ENCODE measurements around the gene DGKB. TPM values are rescaled to one million over a fixed set of nuclear protein-coding genes. Genes with fewer than 3 reads are reported as not detected.

The DGKB gene
- total and polyA plus RNA-seq, 2 of the 8 experiments (the other 6 are each of a cell fraction or from before 2014, with no cell fraction given): 1.9 to 2.6 TPM

DNA sequence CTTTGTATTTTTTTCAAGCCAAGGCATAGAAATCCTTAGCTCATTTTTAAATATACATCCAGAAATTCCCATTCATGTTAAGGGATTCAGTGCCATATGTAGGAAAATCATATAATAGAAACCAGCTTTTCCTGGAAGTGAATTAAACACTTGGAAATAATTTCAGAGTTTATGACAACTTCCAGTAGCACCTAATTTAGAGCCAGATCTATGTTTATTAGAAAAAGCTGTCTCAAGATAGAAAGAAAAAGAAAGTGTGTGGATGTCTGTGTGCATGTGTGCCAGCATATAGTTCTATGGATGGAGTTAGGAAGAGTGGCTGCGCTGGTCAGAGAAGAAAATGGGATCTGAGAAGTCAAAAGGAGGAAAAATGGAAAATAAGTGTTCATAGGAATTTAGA lies 225.7 kb downstream of the DGKB start:
- Histone ChIP-seq H3K4me1 (replicated peaks in 1 of 4; ENCODE audit: control insufficient read depth in 3 of 4, insufficient read depth in 4 of 4, low read length in 3 of 4) (no peaks in the 10 kb centered on the region), H2BK20ac (ENCODE audit: low read length) (no peak overlapping the region), H4K91ac (replicated peaks; ENCODE audit: insufficient read length, low read length) (no peak overlapping the region), H2BK12ac (ENCODE audit: low read depth, low read length) (no peak overlapping the region), H3K79me2 (ENCODE audit: control insufficient read depth in 1 of 2, insufficient read depth in 2 of 2, low read length in 2 of 2) (no peaks in the 10 kb centered on the region), H2BK5ac (ENCODE audit: low read depth, low read length) (no peak overlapping the region), H3K23ac (ENCODE audit: insufficient read length) (no peak overlapping the region), H3K56ac (replicated peaks; ENCODE audit: insufficient read length, low read depth, low read length) (no peak overlapping the region), H3K18ac (ENCODE audit: extremely low read depth, low read length) (no peak overlapping the region), H3K27me3 (replicated peaks in 1 of 4; ENCODE audit: control insufficient read depth in 3 of 4, extremely low read depth in 1 of 4, insufficient read depth in 3 of 4, low read length in 3 of 4) (no peaks in the 10 kb centered on the region), H3K9me3 (ENCODE audit: insufficient read depth in 2 of 2, low read depth in 1 of 2, low read length in 1 of 2) (no peaks in the 10 kb centered on the region), H3K79me1 (ENCODE audit: low read depth, low read length) (no peaks in the 10 kb centered on the region), H3K27ac (ENCODE audit: low read depth, low read length) (no peak overlapping the region), H2BK120ac (replicated peaks; ENCODE audit: low read depth, low read length) (no peak overlapping the region), H2AK5ac (ENCODE audit: low read depth, low read length) (no peak overlapping the region), H4K5ac (ENCODE audit: insufficient read length, low read depth, low read length) (no peak overlapping the region), H3K14ac (ENCODE audit: insufficient read length) (no peak overlapping the region), H2AFZ (ENCODE audit: low read length) (no peak overlapping the region), H3K4me3 (ENCODE audit: extremely low read depth in 1 of 4, insufficient read depth in 2 of 4, low read depth in 3 of 4, low read length in 4 of 4) (no peak overlapping the region), H3K4me2 (ENCODE audit: insufficient read depth in 1 of 2, low read depth in 2 of 2, low read length in 2 of 2) (no peak overlapping the region), H3K36me3 (ENCODE audit: control insufficient read depth in 2 of 4, insufficient read depth in 4 of 4, low read length in 3 of 4) (no peaks in the 10 kb centered on the region), H3K4ac (replicated peaks; ENCODE audit: insufficient read length, low read depth, low read length) (no peak overlapping the region), H3K23me2 (ENCODE audit: low read depth, low read length) (no peaks in the 10 kb centered on the region; the same call in 1 of the 2 replicates), H2BK15ac (ENCODE audit: low read length) (no peak overlapping the region), H4K20me1 (replicated peaks in 1 of 2; ENCODE audit: control insufficient read depth in 1 of 2, insufficient read depth in 2 of 2, low read length in 2 of 2) (no peaks in the 10 kb centered on the region), H3K9ac (replicated peaks in 1 of 4; ENCODE audit: extremely low read depth in 1 of 4, low read depth in 3 of 4, low read length in 3 of 4) (no peak overlapping the region), H4K8ac (ENCODE audit: extremely low read depth, insufficient read depth, low read length) (no peak overlapping the region)
- ChIA-PET CTCF (ENCODE audit: partially characterized antibody) (interaction anchor here (0.7 to 1.3 kb wide), 2 partner anchors 14 to 16 kb away, joined by 3 to 5 read pairs; no protein-coding TSS in a partner anchor), POLR2A (ENCODE audit: partially characterized antibody) (no interaction called here)
- WGBS, 2 experiments (ENCODE audit: extremely low coverage in 1 of 2, insufficient coverage in 1 of 2, insufficient read length in 1 of 2, insufficient replicate concordance in 2 of 2, low coverage in 1 of 2, low lambda C conversion rate in 2 of 2, missing lambda C conversion rate in 1 of 2): 96% methylated on average over 1 of the region's 1 CpG; no CpG with 5 or more reads in 1 of the 2 experiments
- FAIRE-seq (no peak), DNase-seq (ENCODE audit: low read depth in 1 of 2, low spot score in 2 of 2) (no peak)
- no peak for TF ChIP-seq JUN (IDR thresholded peaks at IDR 0.05; ENCODE audit: low read depth, low read length)
- TF ChIP-seq CBX8 (IDR thresholded peaks at IDR 0.05; ENCODE audit: borderline replicate concordance, low read depth, low read length): no peak
- TF ChIP-seq CTBP2 (IDR thresholded peaks at IDR 0.05; ENCODE audit: borderline replicate concordance, insufficient read depth, insufficient read length, low read length): no peak
- no peak for TF ChIP-seq ZNF274 (IDR thresholded peaks at IDR 0.05; ENCODE audit: borderline replicate concordance, extremely low read depth, low read length)
- no peak for TF ChIP-seq NANOG (IDR thresholded peaks at IDR 0.05; ENCODE audit: insufficient read depth, low read depth, low read length, poor library complexity, severe bottlenecking)
- no peak for TF ChIP-seq TBP (IDR thresholded peaks at IDR 0.05; ENCODE audit: low read depth, low read length)
- TF ChIP-seq POLR2AphosphoS5 (IDR thresholded peaks at IDR 0.05; ENCODE audit: low read depth, low read length): no peak
- no peak for TF ChIP-seq CHD2 (IDR thresholded peaks at IDR 0.05; ENCODE audit: low read length)
- no peak for TF ChIP-seq TEAD4 (IDR thresholded peaks at IDR 0.05; ENCODE audit: low read depth, low read length)
- TF ChIP-seq, protein P1, sequence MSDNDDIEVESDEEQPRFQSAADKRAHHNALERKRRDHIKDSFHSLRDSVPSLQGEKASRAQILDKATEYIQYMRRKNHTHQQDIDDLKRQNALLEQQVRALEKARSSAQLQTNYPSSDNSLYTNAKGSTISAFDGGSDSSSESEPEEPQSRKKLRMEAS (IDR thresholded peaks at IDR 0.05): no peak
- TF ChIP-seq YY1 (IDR thresholded peaks at IDR 0.05; ENCODE audit: low read depth, low read length): no peak

All from H1 (cell line).